Erythroblast (primary cell): ENCODE measurements around the gene ZNF516.

Experiments
- GATA1 ChIP-seq: IDR thresholded peaks from 2 replicates; pipeline ENCODE4 v1.6.1; 2011; ENCODE audit warnings: low read depth, mild to moderate bottlenecking, control low read depth, low read length, moderate library complexity
- POLR2A ChIP-seq: IDR thresholded peaks from 2 replicates; pipeline ENCODE4 v1.6.1; 2011; ENCODE audit warnings: mild to moderate bottlenecking, low read length

GRCh38 chr18:76362676-76363075, 132.4 kb downstream of the ZNF516 start:
- TF ChIP-seq POLR2A = no peak
- TF ChIP-seq GATA1 = no peak
